Subcutaneous abdominal adipose tissue (tissue), 5 donors: ENCODE results near the gene TUBB6.
A peak's percentile ranks its signal among the peaks of the same experiment; 100 is the strongest.

ENCODE experiments used
- H3K27ac ChIP-seq: one replicate; pipeline ENCODE4 v1.7.0; 2013; ENCODE audit warnings: low read depth, mild to moderate bottlenecking, inconsistent platforms, low read length, moderate library complexity
- H3K27me3 ChIP-seq, 5 donors: one replicate each; pipeline ENCODE4 v1.7.0; 2013; ENCODE audit warnings: low read length in 5 of 5, inconsistent platforms in 1 of 5; ENCODE audit not compliant: control insufficient read depth in 5 of 5, insufficient read depth in 4 of 5
- H3K36me3 ChIP-seq, 5 donors: one replicate each; pipeline ENCODE4 v1.7.0; 2013; ENCODE audit warnings: low read length in 5 of 5; ENCODE audit not compliant: control insufficient read depth in 5 of 5, insufficient read depth in 5 of 5
- H3K4me1 ChIP-seq, 5 donors: one replicate each; pipeline ENCODE4 v1.7.0; 2013; ENCODE audit warnings: low read length in 5 of 5, mild to moderate bottlenecking in 3 of 5, moderate library complexity in 1 of 5; ENCODE audit not compliant: control insufficient read depth in 5 of 5, insufficient read depth in 5 of 5
- H3K4me3 ChIP-seq, 5 donors: one replicate each; pipeline ENCODE4 v1.7.0; 2013; ENCODE audit warnings: low read length in 5 of 5, low read depth in 1 of 5
- H3K9ac ChIP-seq, 5 donors: one replicate each; pipeline ENCODE4 v1.7.0; 2013; ENCODE audit warnings: low read length in 5 of 5, mild to moderate bottlenecking in 4 of 5, moderate library complexity in 3 of 5
- H3K9me3 ChIP-seq, 5 donors: one replicate each; pipeline ENCODE4 v1.7.0; 2013; ENCODE audit warnings: low read length in 5 of 5; ENCODE audit not compliant: control insufficient read depth in 5 of 5
- donor health status: healthy.
- donor health status: healthy.
- donor health status: healthy.
- donor health status: healthy.
- donor health status: healthy.

TUBB6 gene

DNA sequence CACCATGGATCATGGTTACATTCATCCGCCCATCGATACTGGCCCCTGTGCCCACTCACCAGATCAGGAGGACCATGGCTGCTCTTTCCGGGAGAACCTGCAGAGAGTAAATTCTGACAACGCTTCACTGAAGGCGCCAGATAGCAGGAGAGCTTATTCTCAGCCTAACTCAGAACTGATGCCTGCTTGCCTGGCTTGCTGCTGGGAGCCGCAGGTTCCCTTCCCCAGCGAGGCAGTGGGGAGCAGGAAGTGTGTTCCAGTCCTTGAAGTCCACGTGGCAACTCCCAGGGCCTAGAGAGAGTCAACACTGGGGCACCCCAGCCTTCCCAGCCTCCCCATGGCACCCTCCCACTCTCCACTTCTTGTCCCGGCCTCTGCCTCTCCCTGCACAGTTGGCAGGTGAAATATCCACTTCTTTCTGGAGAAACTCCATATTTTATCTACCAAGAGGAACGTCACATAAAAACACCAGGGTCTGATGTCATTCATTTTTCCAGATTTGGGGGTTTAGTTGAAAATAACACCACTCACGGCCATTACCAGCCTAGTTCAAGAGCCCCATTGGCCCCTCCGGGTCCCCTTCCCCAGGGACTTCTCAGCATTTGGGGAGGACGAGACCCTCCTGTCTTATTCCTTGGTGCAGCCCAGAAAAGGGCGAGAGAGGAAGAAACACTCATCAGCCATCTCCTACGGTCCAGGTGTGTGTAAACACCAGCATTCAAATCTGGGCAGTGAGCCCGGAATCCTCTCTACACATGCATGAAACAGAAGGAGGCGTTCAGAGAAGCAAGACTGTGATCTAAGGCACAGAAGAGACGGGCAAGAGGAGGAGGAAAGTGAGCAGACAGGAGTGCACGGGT lies 3.5 kb upstream of the TUBB6 start:
- Histone ChIP-seq H3K4me3 (no peak overlapping the region), H3K4me1 (peaks cover 1 to 21% (median 18%) of the 10 kb centered on the region in 5 donors), H3K27me3 (no peaks in the 10 kb centered on the region), H3K27ac (no peak overlapping the region), H3K9ac (no peak overlapping the region), H3K9me3 (no peaks in the 10 kb centered on the region), H3K36me3 (peaks cover 0 to 2% (median 0%) of the 10 kb centered on the region in 5 donors)

DNA sequence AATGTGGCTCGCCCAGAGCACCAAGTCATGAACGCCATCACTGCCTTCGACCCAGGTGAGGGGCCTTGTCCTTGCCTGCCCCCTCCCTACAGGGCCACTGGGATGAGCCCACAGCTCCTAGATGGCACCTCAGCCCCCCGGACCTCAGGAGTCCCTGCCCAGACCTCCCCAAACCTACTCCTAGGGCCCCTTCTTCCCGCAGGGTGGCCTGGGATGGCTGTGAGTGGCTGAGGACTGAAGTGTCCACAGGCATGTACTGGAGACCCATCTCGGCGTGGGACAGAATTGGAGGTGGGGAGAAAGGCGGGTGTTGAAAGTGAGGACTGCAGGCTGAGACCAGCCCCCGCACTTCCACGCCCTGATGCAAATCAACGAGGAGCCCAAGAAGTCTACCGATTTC lies 2.8 kb upstream of the TUBB6 start:
- Histone ChIP-seq H3K4me1 (peaks cover 3 to 26% (median 25%) of the 10 kb centered on the region in 5 donors), H3K4me3 (no peak overlapping the region), H3K27me3 (no peaks in the 10 kb centered on the region), H3K27ac (no peak overlapping the region), H3K36me3 (peaks cover 0 to 5% (median 0%) of the 10 kb centered on the region in 5 donors), H3K9me3 (no peaks in the 10 kb centered on the region), H3K9ac (no peak overlapping the region)

DNA sequence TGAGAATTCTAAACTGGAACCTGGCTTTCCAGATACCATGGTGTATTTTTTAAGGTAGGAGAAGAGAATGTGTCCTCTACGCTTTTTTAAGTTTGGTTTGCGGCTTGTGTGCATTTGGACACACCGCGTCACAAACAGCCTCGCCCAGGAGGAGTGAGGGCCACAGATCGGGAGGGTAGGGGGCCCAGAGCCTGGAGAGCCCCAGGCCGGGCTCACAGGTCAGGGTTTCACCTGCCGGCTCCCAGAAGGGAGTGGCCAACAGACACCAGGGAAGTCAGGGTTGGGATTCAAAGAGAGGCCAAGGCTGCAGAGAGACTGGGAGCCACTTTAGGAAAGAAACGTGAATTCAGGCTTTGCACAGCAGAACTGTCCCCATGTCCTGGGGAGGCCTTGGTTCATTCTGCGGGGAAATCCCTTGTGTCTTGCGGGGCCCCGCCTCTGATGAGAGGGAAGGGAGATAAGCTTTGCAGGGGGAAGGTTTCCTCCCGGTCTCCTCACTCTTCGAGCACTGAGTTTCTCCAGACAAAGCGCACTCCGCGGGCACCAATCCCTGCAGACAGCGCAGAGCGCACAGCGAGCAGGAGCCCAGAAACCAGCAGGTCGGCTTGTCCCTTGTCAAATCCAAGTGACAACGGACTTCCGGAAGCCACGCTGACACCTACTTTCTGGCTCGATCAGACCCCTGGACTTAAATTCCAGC lies 2.0 kb upstream of the TUBB6 start:
- Histone ChIP-seq H3K36me3 (peaks cover 0 to 10% (median 2%) of the 10 kb centered on the region in 5 donors), H3K4me3 (peak overlapping the region in 2 of 5 donors; percentile 87 to 88), H3K9ac (peak overlapping the region in 1 of 5 donors; percentile 80), H3K27ac (no peak overlapping the region), H3K9me3 (no peaks in the 10 kb centered on the region), H3K27me3 (no peaks in the 10 kb centered on the region), H3K4me1 (peaks cover 4 to 33% (median 32%) of the 10 kb centered on the region in 5 donors)

DNA sequence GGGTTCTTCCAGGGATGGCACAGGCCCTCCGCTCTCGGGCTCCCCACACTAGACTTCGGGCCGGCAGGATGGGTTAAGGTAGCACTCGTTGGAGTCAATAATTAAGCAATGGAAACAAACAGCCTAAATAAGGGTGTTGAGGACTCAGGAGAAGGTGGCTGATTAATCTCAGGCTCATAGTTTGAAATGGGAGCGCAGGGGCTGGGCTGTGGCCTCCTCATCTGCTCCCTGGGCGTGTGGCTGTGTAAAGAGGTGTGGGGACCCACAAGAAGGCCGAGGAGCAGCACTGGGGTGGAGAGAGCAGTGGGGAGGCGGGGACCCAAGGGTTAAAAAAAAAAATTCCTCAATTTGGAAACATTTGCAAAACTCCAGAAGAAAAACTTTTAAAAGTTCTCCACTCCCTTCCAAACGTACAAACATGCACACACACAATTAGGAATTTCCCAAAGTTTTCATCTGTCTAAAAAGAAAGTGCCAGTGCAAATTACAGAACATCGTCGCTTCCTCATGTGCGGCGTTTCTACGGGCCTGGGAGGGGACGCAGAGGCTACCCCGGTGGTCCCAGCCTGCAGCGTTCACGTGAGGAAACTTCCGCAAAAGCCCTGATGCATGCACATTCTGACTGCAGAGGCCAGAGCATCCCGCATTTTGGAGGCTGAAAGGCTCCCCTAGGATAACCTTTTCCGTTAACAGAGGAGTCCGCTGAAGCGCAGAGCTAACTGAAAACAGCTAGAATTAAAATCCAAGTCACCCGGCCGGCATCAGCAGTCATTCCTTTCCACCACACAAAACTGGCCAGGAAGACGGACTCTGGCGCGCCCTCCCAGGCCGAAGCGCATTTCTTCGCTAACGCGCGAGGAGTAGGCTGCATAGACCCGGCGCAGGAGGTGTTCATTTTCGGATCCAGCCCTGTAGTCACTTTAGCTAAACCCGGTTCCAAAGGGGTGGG lies 1.0 kb upstream of the TUBB6 start:
- Histone ChIP-seq H3K4me3 (peak overlapping the region; percentile 68 to 88 (median 80)), H3K4me1 (peaks cover 4 to 34% (median 32%) of the 10 kb centered on the region in 5 donors), H3K36me3 (peaks cover 5 to 17% (median 6%) of the 10 kb centered on the region in 5 donors), H3K27ac (peak overlapping the region; percentile 84), H3K9me3 (no peaks in the 10 kb centered on the region), H3K27me3 (no peaks in the 10 kb centered on the region), H3K9ac (peak overlapping the region in 4 of 5 donors; percentile 43 to 80 (median 64))

DNA sequence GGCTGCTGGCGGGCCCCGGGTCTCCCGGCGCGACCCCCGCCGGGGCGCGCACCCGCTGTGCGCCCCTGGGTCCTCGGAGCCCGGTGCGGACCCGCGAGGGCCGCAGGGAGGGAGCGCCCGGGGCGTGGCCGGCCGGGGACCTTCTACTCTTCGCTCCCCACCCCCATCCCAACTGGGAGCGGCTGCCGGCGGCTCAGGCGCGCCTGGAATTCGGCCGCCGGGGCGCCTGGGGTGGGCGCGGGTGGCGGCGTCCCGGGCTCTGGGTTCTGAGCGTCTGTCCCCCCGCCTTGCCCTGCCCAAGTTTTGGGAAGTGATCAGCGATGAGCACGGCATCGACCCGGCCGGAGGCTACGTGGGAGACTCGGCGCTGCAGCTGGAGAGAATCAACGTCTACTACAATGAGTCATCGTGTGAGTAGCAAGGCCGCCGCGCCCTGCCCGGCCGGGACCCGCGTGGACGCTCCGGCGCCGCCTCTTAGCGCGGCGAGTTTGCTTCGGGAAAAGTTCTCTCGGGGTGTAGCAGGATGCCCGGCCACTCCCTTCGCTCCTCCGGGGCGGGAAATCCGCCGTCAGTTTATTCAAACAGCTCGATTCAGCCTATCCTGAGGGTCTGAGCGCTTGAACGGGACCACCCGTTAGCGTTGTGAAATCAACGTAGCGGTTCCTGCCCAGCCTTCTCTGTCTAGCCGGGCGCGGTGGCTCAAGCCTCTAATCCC lies 502 bp downstream of the TUBB6 start:
- peak overlapping the region in 4 of 5 donors; percentile 82 to 95 (median 93) for H3K9ac ChIP-seq
- H3K27ac ChIP-seq = peak overlapping the region; percentile 94
- no peaks in the 10 kb centered on the region for H3K27me3 ChIP-seq
- peaks cover 0 to 3% (median 0%) of the 10 kb centered on the region in 5 donors for H3K9me3 ChIP-seq
- H3K4me1 ChIP-seq = peaks cover 4 to 45% (median 39%) of the 10 kb centered on the region in 5 donors
- H3K4me3 ChIP-seq = peak overlapping the region; percentile 82 to 94 (median 86)
- H3K36me3 ChIP-seq = peaks cover 6 to 26% (median 13%) of the 10 kb centered on the region in 5 donors

DNA sequence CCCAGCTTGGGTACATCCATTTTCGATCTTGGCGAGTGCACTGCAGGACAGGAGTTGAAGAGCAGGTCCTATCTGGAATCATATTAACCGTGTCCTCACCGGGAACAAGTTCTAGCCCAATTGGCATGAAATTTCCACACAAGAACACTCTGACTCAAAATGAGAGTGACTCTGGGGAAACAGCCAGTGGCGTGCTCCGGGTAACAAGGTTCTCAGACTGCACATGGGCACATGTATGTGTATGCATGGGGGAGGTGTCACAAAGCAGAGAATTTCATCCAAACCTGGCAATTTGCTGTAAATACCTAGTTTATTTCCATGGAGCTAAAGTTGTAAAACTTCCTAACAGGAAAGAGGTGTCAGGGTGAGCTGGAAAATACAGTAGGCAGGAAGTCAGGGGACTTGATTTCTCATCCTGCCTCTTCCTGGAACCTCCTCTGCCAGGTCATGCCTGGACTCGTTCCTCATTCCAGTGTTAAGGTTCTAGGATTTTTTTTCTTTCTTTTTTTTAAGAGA lies 1.7 kb downstream of the TUBB6 start:
- Histone ChIP-seq H3K4me1 (peaks cover 7 to 57% (median 51%) of the 10 kb centered on the region in 5 donors), H3K9ac (peak overlapping the region; percentile 11 to 95 (median 92)), H3K27ac (peak overlapping the region; percentile 94), H3K9me3 (peaks cover 0 to 3% (median 0%) of the 10 kb centered on the region in 5 donors), H3K36me3 (peaks cover 9 to 37% (median 25%) of the 10 kb centered on the region in 5 donors), H3K27me3 (no peaks in the 10 kb centered on the region), H3K4me3 (peak overlapping the region; percentile 82 to 94 (median 86))

DNA sequence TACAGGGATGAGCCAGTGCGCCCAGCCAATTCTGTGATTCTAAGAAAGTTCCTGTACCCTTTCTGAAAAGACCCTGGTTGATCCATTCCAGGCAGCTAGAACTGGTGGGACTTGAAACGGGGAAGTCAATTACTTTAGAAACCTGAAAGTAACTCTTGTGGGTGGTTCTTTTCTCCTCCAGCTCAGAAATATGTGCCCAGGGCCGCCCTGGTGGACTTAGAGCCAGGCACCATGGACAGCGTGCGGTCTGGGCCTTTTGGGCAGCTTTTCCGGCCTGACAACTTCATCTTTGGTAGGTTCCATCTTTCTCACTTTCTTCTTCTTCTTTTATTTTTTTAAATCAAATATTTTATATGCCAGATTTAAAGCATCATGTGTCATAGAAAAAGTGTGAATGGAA lies 2.7 kb downstream of the TUBB6 start:
- Histone ChIP-seq H3K9me3 (peaks cover 0 to 3% (median 0%) of the 10 kb centered on the region in 5 donors), H3K27ac (peak overlapping the region; percentile 94), H3K9ac (peak overlapping the region in 1 of 5 donors; percentile 42), H3K4me3 (peak overlapping the region in 4 of 5 donors; percentile 26 to 57 (median 38)), H3K4me1 (peaks cover 9 to 67% (median 61%) of the 10 kb centered on the region in 5 donors), H3K36me3 (peaks cover 9 to 41% (median 25%) of the 10 kb centered on the region in 5 donors), H3K27me3 (no peaks in the 10 kb centered on the region)

DNA sequence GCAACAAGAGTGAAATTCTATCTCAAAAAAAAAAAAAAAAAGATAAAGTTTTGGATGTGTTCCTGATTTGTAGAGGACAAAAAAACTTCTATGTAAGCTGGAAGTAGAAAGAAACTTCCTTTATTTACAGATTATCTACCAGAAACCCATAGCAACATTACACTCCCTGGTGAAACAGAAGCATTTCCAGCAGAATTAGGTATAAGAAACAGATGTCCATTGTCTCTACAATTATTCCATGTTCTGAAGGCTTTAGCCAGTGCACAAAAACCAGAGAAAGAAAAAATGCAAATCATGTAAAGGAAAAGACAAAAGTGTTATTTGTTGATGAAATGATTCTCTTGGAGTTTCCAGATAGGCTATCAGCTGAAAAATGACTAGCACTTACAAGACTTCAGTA lies 4.9 kb downstream of the TUBB6 start:
- Histone ChIP-seq H3K4me1 (peaks cover 9 to 75% (median 64%) of the 10 kb centered on the region in 5 donors), H3K9me3 (peaks cover 0 to 3% (median 0%) of the 10 kb centered on the region in 5 donors), H3K9ac (no peak overlapping the region), H3K27ac (peak overlapping the region; percentile 85), H3K27me3 (no peaks in the 10 kb centered on the region), H3K4me3 (no peak overlapping the region), H3K36me3 (peaks cover 12 to 52% (median 30%) of the 10 kb centered on the region in 5 donors)
